K562 (cell line): ENCODE measurements around the gene PHF5A. TPM values are rescaled to one million over a fixed set of nuclear protein-coding genes. Genes with fewer than 3 reads are reported as not detected.

ENCODE experiments used
- BHLHE40 ChIP-seq: IDR thresholded peaks from 2 replicates; pipeline ENCODE4 v1.6.1; 2011; ENCODE audit warnings: low read length, improper control_type of control experiment
- FOXK2 ChIP-seq, 2 experiments: fragments of 450-650 bp; IDR thresholded peaks in 1 of 2; conservative IDR thresholded peaks in 1 of 2; 2 replicates each; pipeline ENCODE4 v1.6.1; 2016; ENCODE audit warnings: low read depth in 2 of 2, mild to moderate bottlenecking in 1 of 2
- HCFC1 ChIP-seq: IDR thresholded peaks from 2 replicates; pipeline ENCODE4 v1.6.1; 2012; ENCODE audit warnings: low read depth, low read length, improper control_type of control experiment
- KDM1A ChIP-seq, 2 experiments: fragments of 450-650 bp; IDR thresholded peaks; 2 replicates each; pipeline ENCODE4 v1.6.1; 2016; ENCODE audit warnings: mild to moderate bottlenecking in 2 of 2
- L3MBTL2 ChIP-seq: fragments of 450-650 bp; IDR thresholded peaks from 2 replicates; pipeline ENCODE4 v1.6.1; 2016; ENCODE audit warnings: mild to moderate bottlenecking, moderate library complexity
- MTF1 ChIP-seq: fragments of 250-450 bp; sonication (Bioruptor Pico); IDR thresholded peaks from 2 replicates; pipeline ENCODE4 v1.9.0; 2021; ENCODE audit warnings: moderate library complexity, mild to moderate bottlenecking, inconsistent platforms, borderline replicate concordance
- MYNN ChIP-seq, 2 experiments: sonication (generic); formaldehyde crosslinking in 1 of 2; IDR thresholded peaks; 2 replicates each; pipeline versions ENCODE4 v1.5.0 to v1.6.1; 2016 to 2020; ENCODE audit warnings: antibody characterized with exemption in 1 of 2, missing genetic modification reagents in 1 of 2
- PHB2 ChIP-seq: fragments of 450-650 bp; IDR thresholded peaks from 2 replicates; pipeline ENCODE4 v1.6.1; 2017; ENCODE audit warnings: low read depth
- RNF2 ChIP-seq: sonication (generic); IDR thresholded peaks from 2 replicates; pipeline ENCODE4 v1.6.1; 2016
- RREB1 ChIP-seq: fragments of 250-450 bp; sonication (Bioruptor Pico); IDR thresholded peaks from 2 replicates; pipeline ENCODE4 v1.4.0; 2020
- TAF1 ChIP-seq: IDR thresholded peaks from 2 replicates; pipeline ENCODE4 v1.6.1; 2011; ENCODE audit warnings: mild to moderate bottlenecking, low read length, moderate library complexity; ENCODE audit not compliant: insufficient read depth, control insufficient read depth, severe bottlenecking; ENCODE audit errors: extremely low read depth
- TCF7L2 ChIP-seq: fragments of 150-350 bp; IDR thresholded peaks from 2 replicates; pipeline ENCODE4 v1.6.1; 2016; ENCODE audit warnings: low read depth, mild to moderate bottlenecking, low read length, moderate library complexity
- TEAD2 ChIP-seq: fragments of 450-650 bp; IDR thresholded peaks from 2 replicates; pipeline ENCODE4 v1.6.1; 2016; ENCODE audit warnings: missing genetic modification characterization, control low read depth, missing compliant biosample characterization
- YY1 ChIP-seq, 3 experiments: IDR thresholded peaks; 2 replicates each; pipeline ENCODE4 v1.6.1; 2011; ENCODE audit warnings: low read length in 2 of 3, mild to moderate bottlenecking in 2 of 3, moderate library complexity in 2 of 3, borderline replicate concordance in 1 of 3, control low read depth in 1 of 3, low read depth in 1 of 3; ENCODE audit not compliant: insufficient read depth in 3 of 3, insufficient replicate concordance in 2 of 3, control insufficient read depth in 1 of 3, insufficient read length in 1 of 3; ENCODE audit errors: extremely low read depth in 1 of 3
- ZNF717 ChIP-seq: fragments of 250-450 bp; sonication (Bioruptor Pico); IDR thresholded peaks from 2 replicates; pipeline ENCODE4 v1.5.0; 2021
- ZNF75A ChIP-seq: fragments of 450-650 bp; formaldehyde crosslinking; IDR thresholded peaks from 2 replicates; pipeline ENCODE4 v1.4.0; 2020; ENCODE audit warnings: mild to moderate bottlenecking
- polyA plus RNA-seq, 8 experiments: library from polyadenylated mRNA; depleted of rRNA in 4 of 8; stranded (reverse) in 5 of 8; unstranded in 3 of 8; fragments of >200 nt; fragmentation: Nextera tagmentation in 2 of 8; fragmentation: Illumina TruSeq in 1 of 8; extraction: Ambion mirVana in 2 of 8; extraction: Trizol in 1 of 8; gene quantifications; 2 replicates each; pipeline versions ENCODE4 v1.2.1 to v1.2.3, GENCODE V29; 2011 to 2014; ENCODE audit warnings: inconsistent platforms in 1 of 8, missing spikeins in 1 of 8
- total RNA-seq, 7 experiments: library from RNA; depleted of rRNA in 6 of 7; stranded (reverse); fragments of >200 nt in 6 of 7; fragmentation: Illumina TruSeq in 2 of 7; extraction: Trizol in 2 of 7; gene quantifications; 2 replicates each; pipeline versions ENCODE4 v1.2.1 to v1.2.3, GENCODE V29; 2011 to 2021; ENCODE audit warnings: low replicate concordance in 1 of 7
- TF ChIP-seq, protein P1 (sequence below): fragments of 250-450 bp; sonication (Bioruptor Pico); IDR thresholded peaks from 2 replicates; pipeline ENCODE4 v1.5.0; 2022; ENCODE audit warnings: mild to moderate bottlenecking
- TF ChIP-seq, protein P2 (sequence below): fragments of 450-650 bp; IDR thresholded peaks from 2 replicates; pipeline ENCODE4 v1.7.0; 2016; ENCODE audit warnings: borderline replicate concordance

The PHF5A gene
- total and polyA plus RNA-seq, 9 of the 15 experiments (the other 6 are each of a cell fraction or from before 2014, with no cell fraction given): 14.2 to 144 (median 101) TPM

- TF ChIP-seq RREB1 (no peak), FOXK2 (conservative IDR thresholded peaks at IDR 0.05 in 1 of 2, IDR thresholded peaks at IDR 0.05 in 1 of 2; ENCODE audit: low read depth in 2 of 2) (no peak), ZNF717 (CRISPR knock-in tag) (no peak), TCF7L2 (no peak), PHB2 (no peak), TEAD2 (no peak), BHLHE40 (peak; percentile 61), MTF1 (CRISPR knock-in tag) (no peak), KDM1A (IDR thresholded peaks at IDR 0.05) (no peak), L3MBTL2 (no peak), ZNF75A (CRISPR knock-in tag) (no peak), MYNN (IDR thresholded peaks at IDR 0.05) (peak; percentile 57; the same call in 1 of the 2 replicates), MYNN (CRISPR knock-in tag; IDR thresholded peaks at IDR 0.05) (no peak), TAF1 (peak; percentile 97), YY1 (IDR thresholded peaks at IDR 0.05; ENCODE audit: borderline replicate concordance in 1 of 3, control insufficient read depth in 1 of 3, extremely low read depth in 1 of 3, insufficient read depth in 3 of 3, insufficient read length in 1 of 3, insufficient replicate concordance in 2 of 3, low read depth in 1 of 3, low read length in 2 of 3) (peak in 2 of 3 experiments; percentile 37 to 42), HCFC1 (peak; percentile 64), RNF2 (peak; percentile 90)
- TF ChIP-seq, protein P1, sequence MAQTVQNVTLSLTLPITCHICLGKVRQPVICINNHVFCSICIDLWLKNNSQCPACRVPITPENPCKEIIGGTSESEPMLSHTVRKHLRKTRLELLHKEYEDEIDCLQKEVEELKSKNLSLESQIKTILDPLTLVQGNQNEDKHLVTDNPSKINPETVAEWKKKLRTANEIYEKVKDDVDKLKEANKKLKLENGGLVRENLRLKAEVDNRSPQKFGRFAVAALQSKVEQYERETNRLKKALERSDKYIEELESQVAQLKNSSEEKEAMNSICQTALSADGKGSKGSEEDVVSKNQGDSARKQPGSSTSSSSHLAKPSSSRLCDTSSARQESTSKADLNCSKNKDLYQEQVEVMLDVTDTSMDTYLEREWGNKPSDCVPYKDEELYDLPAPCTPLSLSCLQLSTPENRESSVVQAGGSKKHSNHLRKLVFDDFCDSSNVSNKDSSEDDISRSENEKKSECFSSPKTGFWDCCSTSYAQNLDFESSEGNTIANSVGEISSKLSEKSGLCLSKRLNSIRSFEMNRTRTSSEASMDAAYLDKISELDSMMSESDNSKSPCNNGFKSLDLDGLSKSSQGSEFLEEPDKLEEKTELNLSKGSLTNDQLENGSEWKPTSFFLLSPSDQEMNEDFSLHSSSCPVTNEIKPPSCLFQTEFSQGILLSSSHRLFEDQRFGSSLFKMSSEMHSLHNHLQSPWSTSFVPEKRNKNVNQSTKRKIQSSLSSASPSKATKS (CRISPR knock-in tag): no peak
- TF ChIP-seq, protein P2, sequence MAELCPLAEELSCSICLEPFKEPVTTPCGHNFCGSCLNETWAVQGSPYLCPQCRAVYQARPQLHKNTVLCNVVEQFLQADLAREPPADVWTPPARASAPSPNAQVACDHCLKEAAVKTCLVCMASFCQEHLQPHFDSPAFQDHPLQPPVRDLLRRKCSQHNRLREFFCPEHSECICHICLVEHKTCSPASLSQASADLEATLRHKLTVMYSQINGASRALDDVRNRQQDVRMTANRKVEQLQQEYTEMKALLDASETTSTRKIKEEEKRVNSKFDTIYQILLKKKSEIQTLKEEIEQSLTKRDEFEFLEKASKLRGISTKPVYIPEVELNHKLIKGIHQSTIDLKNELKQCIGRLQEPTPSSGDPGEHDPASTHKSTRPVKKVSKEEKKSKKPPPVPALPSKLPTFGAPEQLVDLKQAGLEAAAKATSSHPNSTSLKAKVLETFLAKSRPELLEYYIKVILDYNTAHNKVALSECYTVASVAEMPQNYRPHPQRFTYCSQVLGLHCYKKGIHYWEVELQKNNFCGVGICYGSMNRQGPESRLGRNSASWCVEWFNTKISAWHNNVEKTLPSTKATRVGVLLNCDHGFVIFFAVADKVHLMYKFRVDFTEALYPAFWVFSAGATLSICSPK: no peak
Observed at GRCh38 chr22:41446639-41447434, 21.7 kb downstream of the PHF5A start, which contains the start of gene TOB2 (continued).
